NCI-H510A treated with DMSO at 0.1 percent for 48 hours (cell line): ENCODE measurements around the gene SLTM.
"Not testable (repeated sequence)": the region's sequence is repeated elsewhere in the genome, so short reads cannot be mapped to it uniquely, and the experiment has no call there.

ENCODE experiments used
- DNase-seq: peaks from one replicate; lab custom pipeline; 2025; lab: John Stamatoyannopoulos, UW

The SLTM gene

GRCh38 chr15:58876306-58877106, 57.0 kb downstream of the SLTM start:
- DNase-seq: no peak

GRCh38 chr15:58875343-58875742, 58.1 kb downstream of the SLTM start:
- DNase-seq: no peak

- no peak for DNase-seq
These were observed 60.2 kb downstream of the SLTM start for GRCh38 chr15:58873267-58873666.

- DNase-seq: no peak
These were observed 63.0 kb downstream of the SLTM start for GRCh38 chr15:58870451-58870850.

- DNase-seq: no peak
These were observed 65.6 kb downstream of the SLTM start for GRCh38 chr15:58867926-58868325.

- DNase-seq: no peak
These were observed 68.0 kb downstream of the SLTM start for GRCh38 chr15:58865425-58865880.

- no peak for DNase-seq
These were observed 68.7 kb downstream of the SLTM start for GRCh38 chr15:58864602-58865424.

- no peak for DNase-seq
These were observed 71.2 kb downstream of the SLTM start for GRCh38 chr15:58862326-58862725.

- not testable (repeated sequence) for DNase-seq
These were observed 76.9 kb downstream of the SLTM start for GRCh38 chr15:58856621-58857020.

GRCh38 chr15:58856086-58856485, 77.4 kb downstream of the SLTM start:
- no peak for DNase-seq

- DNase-seq: no peak
These were observed 78.9 kb downstream of the SLTM start for GRCh38 chr15:58854593-58854992.

GRCh38 chr15:58852347-58852746, 81.1 kb downstream of the SLTM start:
- DNase-seq: no peak

- not testable (repeated sequence) for DNase-seq
These were observed 82.3 kb downstream of the SLTM start for GRCh38 chr15:58851205-58851604.

GRCh38 chr15:58842713-58843396, 90.6 kb downstream of the SLTM start:
- DNase-seq: no peak

GRCh38 chr15:58840048-58840447, 93.4 kb downstream of the SLTM start:
- DNase-seq: no peak

- no peak for DNase-seq
These were observed 94.0 kb downstream of the SLTM start for GRCh38 chr15:58839485-58839884.

- DNase-seq: not testable (repeated sequence)
These were observed 99.6 kb downstream of the SLTM start for GRCh38 chr15:58833681-58834426.

- no peak for DNase-seq
These were observed 102.9 kb downstream of the SLTM start for GRCh38 chr15:58830556-58830955.
